ENCODE results near the gene B3GNT5.

The B3GNT5 gene

DNA sequence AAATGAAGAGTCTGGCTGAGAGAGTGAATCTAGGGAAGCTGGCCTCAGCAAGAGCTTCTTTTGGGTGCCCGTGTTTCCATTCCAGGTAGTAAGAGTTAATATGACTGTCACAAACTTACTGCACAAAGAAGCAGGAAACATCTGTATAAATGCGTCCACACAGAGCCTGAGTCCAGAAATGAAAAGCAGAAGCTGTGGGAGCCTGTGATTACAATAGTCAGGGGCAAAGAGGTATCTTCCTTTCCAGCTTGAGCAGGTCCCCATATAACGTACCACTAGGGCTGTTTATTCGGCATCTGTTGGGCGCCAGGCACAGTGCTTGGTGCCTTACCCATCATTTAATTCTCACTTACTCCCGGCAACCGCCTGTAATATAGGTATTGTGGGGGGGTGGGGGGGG, 40.5 kb upstream of the B3GNT5 start:
- TF ChIP-seq EZH2phosphoT487 (IDR thresholded peaks at IDR 0.05; ENCODE audit: low read depth) = no peak
- TF ChIP-seq, protein P1, sequence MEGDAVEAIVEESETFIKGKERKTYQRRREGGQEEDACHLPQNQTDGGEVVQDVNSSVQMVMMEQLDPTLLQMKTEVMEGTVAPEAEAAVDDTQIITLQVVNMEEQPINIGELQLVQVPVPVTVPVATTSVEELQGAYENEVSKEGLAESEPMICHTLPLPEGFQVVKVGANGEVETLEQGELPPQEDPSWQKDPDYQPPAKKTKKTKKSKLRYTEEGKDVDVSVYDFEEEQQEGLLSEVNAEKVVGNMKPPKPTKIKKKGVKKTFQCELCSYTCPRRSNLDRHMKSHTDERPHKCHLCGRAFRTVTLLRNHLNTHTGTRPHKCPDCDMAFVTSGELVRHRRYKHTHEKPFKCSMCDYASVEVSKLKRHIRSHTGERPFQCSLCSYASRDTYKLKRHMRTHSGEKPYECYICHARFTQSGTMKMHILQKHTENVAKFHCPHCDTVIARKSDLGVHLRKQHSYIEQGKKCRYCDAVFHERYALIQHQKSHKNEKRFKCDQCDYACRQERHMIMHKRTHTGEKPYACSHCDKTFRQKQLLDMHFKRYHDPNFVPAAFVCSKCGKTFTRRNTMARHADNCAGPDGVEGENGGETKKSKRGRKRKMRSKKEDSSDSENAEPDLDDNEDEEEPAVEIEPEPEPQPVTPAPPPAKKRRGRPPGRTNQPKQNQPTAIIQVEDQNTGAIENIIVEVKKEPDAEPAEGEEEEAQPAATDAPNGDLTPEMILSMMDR (IDR thresholded peaks at IDR 0.05; ENCODE audit: low read depth, low read length) = no peak
- Histone ChIP-seq H3K36me3 (replicated peaks; ENCODE audit: low read depth, low read length) (no peaks in the 10 kb centered on the region), H3K9ac (ENCODE audit: low read length) (no peak overlapping the region)

DNA sequence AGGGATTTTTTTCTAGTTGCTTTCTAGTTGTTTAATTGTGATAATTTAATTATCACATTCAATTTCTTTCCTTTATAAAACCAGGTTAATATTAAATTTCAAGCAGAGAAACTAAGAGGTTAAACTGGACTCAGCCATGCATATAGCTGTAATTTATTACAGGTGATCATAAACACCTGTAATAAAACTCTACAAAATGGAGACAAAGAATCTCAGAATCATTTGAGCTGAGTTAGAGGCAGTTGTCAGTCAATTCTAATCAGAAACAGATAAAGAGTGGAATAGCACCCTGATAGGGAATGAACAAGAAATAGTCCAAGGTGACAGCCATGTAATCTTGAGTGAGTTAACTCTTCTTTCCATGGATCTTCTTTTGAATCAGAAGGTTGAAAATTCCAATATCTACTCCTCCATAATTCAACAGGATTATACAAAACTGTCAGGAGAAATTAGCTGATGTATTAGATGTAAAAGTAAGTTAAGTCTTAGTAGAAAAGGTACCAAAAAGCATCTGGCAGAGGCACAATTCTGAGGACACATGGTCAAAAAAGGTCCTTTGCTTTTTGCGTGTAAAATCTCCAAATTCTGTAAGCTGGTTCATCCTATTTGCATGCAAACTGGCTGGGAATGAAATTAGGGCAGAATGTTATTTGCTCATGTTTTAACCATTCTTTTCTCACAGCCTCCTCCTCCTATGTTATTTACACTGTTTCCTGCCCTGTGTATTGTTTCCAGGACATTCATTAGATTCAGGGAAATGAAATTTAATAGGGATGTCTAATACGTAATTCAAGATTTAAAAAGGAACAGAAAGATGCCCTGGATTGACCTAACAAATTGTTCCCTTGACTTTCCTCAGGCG, 39.4 kb upstream of the B3GNT5 start:
- no peak overlapping the region for H2AFZ ChIP-seq (ENCODE audit: low read depth, low read length)
- no peak overlapping the region for H3K4me3 ChIP-seq (ENCODE audit: low read length)
- H3K27ac ChIP-seq (ENCODE audit: low read length) = no peak overlapping the region
- H4K20me1 ChIP-seq (ENCODE audit: insufficient read depth, low read length) = no peaks in the 10 kb centered on the region
- no peak overlapping the region for H3K4me2 ChIP-seq (ENCODE audit: low read length)
- TF ChIP-seq EZH2phosphoT487 (IDR thresholded peaks at IDR 0.05; ENCODE audit: low read depth) = no peak
- TF ChIP-seq, protein P1 (IDR thresholded peaks at IDR 0.05; ENCODE audit: low read depth, low read length) = no peak
- H3K4me1 ChIP-seq (ENCODE audit: low read length) = peaks cover 11% of the 10 kb centered on the region
- no peaks in the 10 kb centered on the region for H3K36me3 ChIP-seq (replicated peaks; ENCODE audit: low read depth, low read length)
- H3K9ac ChIP-seq (ENCODE audit: low read length) = no peak overlapping the region
- H3K27me3 ChIP-seq (ENCODE audit: low read depth, low read length) = peaks cover 8% of the 10 kb centered on the region
- no peaks in the 10 kb centered on the region for H3K9me3 ChIP-seq (ENCODE audit: insufficient read depth, low read length)
- no peaks in the 10 kb centered on the region for H3K79me2 ChIP-seq (ENCODE audit: low read length)

More for the DNA sequence above, 40.5 kb upstream of the B3GNT5 start:
- no peaks in the 10 kb centered on the region for H4K20me1 ChIP-seq (ENCODE audit: insufficient read depth, low read length)
- H2AFZ ChIP-seq (ENCODE audit: low read depth, low read length) = no peak overlapping the region
- H3K27ac ChIP-seq (ENCODE audit: low read length) = no peak overlapping the region
- no peak overlapping the region for H3K4me3 ChIP-seq (ENCODE audit: low read length)
- H3K27me3 ChIP-seq (ENCODE audit: low read depth, low read length) = peaks cover 17% of the 10 kb centered on the region
- H3K9me3 ChIP-seq (ENCODE audit: insufficient read depth, low read length) = no peaks in the 10 kb centered on the region
- H3K4me2 ChIP-seq (ENCODE audit: low read length) = no peak overlapping the region
- peaks cover 9% of the 10 kb centered on the region for H3K4me1 ChIP-seq (ENCODE audit: low read length)
- no peaks in the 10 kb centered on the region for H3K79me2 ChIP-seq (ENCODE audit: low read length)

DNA sequence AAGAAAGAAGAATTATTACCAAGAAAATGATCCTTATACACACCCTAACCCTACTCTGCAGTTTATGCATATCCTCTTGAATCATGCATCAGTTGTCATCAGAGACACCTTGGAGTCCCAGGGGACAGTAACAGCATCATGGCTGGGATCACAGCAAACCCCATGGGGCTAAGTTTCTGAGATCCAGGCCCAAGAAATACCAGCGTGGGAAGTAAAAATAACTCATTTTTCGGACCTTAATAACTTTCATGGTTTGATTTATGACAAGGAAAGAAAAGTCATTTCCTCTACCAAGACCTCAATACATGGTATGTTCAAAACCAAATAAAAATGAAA, 38.8 kb upstream of the B3GNT5 start:
- no peaks in the 10 kb centered on the region for H3K79me2 ChIP-seq (ENCODE audit: low read length)
- H3K4me2 ChIP-seq (ENCODE audit: low read length) = no peak overlapping the region

DNA sequence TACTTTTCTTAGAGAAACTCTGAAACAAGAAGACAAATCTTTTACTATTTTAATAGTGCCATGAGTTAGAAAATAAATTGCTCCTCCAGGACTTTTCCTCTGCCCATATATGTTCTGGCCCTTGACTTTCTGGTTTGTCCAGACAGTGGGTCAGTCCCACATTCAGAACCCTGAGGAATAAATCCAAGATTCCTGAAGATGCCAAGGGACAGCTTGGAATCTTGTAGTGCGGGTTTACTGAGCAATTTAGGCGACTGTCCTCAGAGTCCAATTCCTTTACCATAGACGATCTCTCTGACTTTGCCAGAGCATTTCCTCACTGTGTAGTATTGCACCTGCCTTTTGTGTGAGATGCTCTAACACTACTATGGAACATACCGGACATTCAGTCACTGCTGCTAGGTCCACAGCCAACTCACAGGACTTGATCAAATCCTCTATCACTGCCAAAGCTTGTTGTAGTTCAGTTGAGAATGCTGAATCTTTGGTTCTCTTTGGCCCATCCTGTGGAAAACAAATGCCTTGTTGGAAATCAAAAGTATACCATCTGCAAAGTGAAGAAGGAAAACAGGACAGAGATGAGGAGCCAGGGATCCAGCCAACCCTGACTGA, 37.4 kb upstream of the B3GNT5 start:
- Histone ChIP-seq H3K4me3 (ENCODE audit: low read length) (no peak overlapping the region), H4K20me1 (ENCODE audit: insufficient read depth, low read length) (no peaks in the 10 kb centered on the region), H3K9me3 (ENCODE audit: insufficient read depth, low read length) (no peaks in the 10 kb centered on the region), H3K4me1 (ENCODE audit: low read length) (peaks cover 11% of the 10 kb centered on the region), H3K9ac (ENCODE audit: low read length) (no peak overlapping the region), H2AFZ (ENCODE audit: low read depth, low read length) (no peak overlapping the region), H3K79me2 (ENCODE audit: low read length) (no peaks in the 10 kb centered on the region), H3K27ac (ENCODE audit: low read length) (no peak overlapping the region), H3K4me2 (ENCODE audit: low read length) (no peak overlapping the region), H3K27me3 (ENCODE audit: low read depth, low read length) (peaks cover 11% of the 10 kb centered on the region), H3K36me3 (replicated peaks; ENCODE audit: low read depth, low read length) (no peaks in the 10 kb centered on the region)
- no peak for TF ChIP-seq EZH2phosphoT487 (IDR thresholded peaks at IDR 0.05; ENCODE audit: low read depth)

More for the DNA sequence above, 38.8 kb upstream of the B3GNT5 start:
- Histone ChIP-seq H2AFZ (ENCODE audit: low read depth, low read length) (no peak overlapping the region), H3K4me1 (ENCODE audit: low read length) (peaks cover 15% of the 10 kb centered on the region), H3K9me3 (ENCODE audit: insufficient read depth, low read length) (no peaks in the 10 kb centered on the region), H3K36me3 (replicated peaks; ENCODE audit: low read depth, low read length) (no peaks in the 10 kb centered on the region), H3K27ac (ENCODE audit: low read length) (no peak overlapping the region), H3K4me3 (ENCODE audit: low read length) (no peak overlapping the region), H3K27me3 (ENCODE audit: low read depth, low read length) (peaks cover 8% of the 10 kb centered on the region), H4K20me1 (ENCODE audit: insufficient read depth, low read length) (no peaks in the 10 kb centered on the region), H3K9ac (ENCODE audit: low read length) (no peak overlapping the region)
- TF ChIP-seq, protein P1 (IDR thresholded peaks at IDR 0.05; ENCODE audit: low read depth, low read length) = no peak
- TF ChIP-seq EZH2phosphoT487 (IDR thresholded peaks at IDR 0.05; ENCODE audit: low read depth) = no peak

Measured in OCI-LY3 (cell line).